ENCODE results near the gene LMF1.

Gene LMF1

DNA sequence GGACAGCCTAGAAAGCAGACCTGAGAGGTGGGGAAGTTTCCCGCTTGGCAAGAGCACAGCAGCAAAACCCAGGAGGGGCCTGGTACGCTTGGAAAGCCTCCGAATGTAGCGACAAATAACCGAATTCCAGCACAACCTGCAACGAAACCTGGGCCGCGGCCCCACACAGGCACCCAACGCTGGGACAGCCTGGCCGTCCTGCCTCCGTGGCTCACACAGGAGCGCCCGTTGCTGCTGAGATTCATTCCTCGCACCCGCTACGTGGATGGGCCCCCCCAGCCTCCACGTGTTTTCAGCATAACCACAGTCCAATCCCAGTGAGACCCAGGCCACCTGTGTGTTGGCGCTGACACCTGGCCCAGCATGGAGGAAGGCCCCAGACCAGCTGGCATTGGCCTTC is 42.9 kb downstream of the LMF1 start:
- no peak for DNase-seq (ENCODE audit: low spot score)

DNA sequence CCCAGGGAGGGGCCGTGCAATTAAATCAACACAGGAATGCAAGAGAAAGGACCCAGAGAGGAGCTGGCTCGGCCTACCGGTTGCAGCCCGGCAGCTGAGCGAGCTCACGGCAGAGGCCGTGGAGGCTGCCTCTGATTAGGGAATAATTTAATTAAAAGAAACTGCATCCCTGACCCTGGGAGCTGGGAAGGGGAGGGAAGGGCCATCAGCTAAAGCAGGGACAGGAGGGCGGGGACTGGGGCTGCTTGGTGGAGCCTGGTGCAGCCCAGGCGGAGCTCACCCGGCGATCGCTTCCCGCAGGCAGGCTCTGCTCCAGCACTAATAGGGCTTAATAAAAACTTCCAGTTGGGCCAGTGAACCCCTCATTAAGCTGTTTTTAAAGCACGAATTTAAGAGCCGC is 43.4 kb downstream of the LMF1 start:
- no peak for DNase-seq (ENCODE audit: low spot score)

DNA sequence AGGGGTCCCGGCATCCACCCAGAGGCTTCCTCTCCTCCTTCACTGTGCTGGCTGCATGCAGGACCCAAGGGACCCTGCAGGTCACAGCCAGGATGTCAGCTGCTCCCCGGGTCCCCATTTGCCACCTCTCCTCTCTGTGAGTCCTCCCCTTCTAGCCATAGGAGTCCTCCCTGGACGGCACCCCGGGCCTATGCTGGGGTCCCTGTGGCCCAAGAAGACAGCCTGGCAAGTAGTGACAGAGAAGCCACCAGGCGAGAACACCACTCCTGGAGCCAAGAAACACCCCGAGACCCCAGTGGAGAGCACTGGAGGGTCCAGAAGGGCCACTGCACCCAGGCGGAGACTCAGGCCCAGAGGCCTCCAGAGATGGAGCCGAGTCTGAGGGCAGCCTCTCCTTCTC is 44.1 kb downstream of the LMF1 start:
- DNase-seq (ENCODE audit: low spot score): no peak

DNA sequence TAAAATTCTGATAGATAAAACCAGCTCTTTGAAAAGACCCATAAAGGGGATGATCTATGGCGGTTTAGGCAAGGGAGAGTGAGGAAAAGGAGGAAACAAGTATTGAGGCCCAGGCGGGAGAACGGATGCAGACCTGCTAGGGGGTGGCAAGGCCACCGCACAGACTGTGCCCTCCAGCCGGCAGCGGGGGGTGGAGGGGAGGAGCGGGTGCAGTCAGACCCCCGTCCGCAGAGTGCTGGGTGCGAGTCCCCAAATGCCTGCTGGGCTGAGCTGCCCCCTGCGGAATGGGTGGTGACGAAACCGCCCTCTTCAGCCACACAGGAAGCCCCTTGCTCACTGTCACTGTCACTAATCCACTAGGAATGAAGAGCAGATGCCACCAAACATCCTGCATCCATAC is 46.0 kb downstream of the LMF1 start:
- DNase-seq (ENCODE audit: low spot score): no peak

DNA sequence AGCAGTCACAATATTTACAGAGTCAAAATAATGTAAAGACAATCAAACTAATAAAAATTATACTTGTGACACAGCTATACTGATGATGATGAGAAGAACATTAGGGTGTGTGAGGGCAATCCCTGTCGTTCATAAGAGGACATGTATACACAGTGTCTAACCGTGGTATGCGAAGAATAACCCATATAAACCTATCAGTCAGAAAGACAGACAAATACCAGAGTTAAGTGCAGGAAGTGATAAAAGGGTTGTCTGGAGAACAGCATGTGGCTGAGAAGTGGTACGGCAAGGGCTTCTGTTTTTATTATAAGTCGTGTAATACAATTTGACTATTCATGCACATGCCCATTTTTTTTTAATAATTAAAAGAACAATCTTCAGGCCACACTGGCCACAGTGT is 46.7 kb downstream of the LMF1 start:
- no peak for DNase-seq (ENCODE audit: low spot score)

DNA sequence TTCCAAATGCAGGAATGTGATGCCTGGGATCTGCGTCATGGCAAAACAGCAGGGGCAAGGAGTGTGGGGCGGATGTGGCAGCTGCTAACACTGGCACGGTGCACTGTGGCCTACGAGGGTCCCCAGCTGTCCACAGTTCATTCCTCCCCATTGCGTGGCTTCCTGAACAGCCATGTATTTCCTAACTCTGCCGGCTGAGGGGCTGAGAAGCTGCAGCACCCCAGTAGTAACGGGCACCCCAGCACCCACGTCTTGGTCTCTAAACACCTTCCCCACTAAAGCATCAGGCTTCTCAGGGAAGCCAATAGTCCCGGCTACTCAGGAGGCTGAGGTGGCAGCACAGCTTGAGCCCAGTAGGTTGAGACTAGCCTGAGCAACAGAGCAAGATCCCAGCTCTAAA is 47.6 kb downstream of the LMF1 start:
- no peak for DNase-seq (ENCODE audit: low spot score)

DNA sequence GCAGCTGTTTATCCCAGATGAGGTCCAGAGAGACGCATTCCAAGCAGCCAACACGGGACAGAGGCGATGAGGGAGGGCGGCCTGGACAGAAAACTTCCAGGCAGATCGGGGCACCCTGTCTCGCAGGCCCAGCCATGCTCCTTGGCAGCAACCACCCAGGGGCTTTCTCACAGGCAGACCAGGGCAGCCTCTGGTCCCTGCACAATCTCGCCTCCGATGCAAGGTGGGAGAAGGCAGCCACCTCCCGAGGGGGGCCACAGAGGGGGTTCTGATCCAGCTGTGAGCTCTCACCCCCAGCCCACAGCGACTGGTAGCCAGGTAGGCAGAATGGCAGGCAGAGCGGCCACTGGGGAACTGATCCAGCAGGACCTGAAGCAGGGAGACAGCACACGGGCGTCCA is 48.7 kb downstream of the LMF1 start:
- no peak for DNase-seq (ENCODE audit: low spot score)

DNA sequence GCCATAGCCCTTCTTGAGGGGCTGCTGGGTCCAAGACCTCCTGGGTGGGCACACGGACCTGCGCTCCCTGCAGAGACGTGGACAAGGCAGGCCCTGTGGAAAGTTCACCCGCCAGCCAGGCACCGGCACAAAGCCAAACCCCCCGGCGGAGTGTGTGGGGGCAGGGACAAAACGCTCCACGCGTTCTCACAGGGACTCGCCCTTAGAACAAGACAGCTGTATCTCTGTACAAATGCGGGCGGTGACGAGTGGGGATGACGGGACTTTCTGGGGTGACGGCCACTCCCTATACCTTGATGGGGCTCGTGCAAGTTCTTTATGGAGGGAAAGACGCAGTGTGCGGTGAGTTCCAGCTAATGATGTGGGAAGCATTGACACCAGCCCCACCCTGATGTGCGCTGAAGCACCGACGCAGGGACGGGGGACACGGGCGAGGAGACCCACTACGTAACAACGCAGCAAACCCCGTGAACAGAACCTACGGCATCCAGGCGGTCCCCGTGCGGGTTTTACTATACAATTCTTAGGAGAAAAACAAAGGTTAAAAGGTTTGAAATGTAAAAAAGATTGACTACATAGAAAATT is 49.4 kb downstream of the LMF1 start:
- no peak for DNase-seq (ENCODE audit: low spot score)

DNA sequence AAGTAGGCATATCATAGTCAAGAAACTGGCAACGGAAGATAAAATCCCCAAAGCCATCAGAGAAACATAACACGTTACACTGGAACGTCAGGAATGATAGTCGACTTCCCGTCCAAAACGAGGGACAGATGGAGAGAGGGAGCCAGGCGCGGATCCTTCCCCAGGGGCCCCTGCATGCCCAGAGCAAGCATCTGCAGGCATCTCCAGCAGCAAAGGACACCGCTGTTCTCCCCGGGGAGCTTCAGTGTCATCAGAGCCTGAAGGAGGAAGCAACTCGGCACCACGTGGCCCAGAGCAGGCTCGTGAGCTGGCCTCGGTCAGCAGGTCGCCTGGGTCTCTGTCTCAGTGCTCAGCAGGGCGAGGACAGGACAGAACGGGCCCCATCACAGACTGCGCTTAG is 50.1 kb downstream of the LMF1 start:
- no peak for DNase-seq (ENCODE audit: low spot score)

DNA sequence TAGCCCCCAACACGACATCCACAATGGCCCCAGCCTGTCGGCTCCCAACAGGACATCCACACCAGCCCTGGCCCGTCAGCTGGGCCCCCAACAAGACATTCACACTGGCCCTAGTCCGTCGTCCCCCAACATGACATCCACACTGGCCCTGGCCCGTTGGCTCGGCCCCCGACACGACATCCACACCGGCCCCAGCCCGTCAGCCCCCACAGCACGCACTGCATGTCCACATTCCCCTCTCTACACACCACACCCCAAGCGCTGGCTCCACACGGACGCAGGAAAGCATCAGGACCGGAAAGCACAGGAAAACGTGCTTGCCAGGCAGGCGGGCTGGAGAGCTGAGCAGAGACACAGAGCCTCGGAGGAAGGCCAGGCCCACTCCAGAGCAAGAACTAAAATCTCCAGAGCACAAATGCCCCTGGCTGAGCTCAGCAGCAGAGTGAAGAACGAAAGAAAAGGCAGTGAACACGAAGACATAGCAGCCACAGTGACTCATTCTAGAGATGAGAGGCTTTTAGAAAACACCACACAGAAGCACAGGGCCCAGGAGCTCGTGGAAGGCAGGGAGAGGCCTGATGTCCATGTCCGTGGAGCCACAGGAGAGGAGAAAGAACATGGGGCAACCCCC is 50.6 kb downstream of the LMF1 start:
- no peak for DNase-seq (ENCODE audit: low spot score)

DNA sequence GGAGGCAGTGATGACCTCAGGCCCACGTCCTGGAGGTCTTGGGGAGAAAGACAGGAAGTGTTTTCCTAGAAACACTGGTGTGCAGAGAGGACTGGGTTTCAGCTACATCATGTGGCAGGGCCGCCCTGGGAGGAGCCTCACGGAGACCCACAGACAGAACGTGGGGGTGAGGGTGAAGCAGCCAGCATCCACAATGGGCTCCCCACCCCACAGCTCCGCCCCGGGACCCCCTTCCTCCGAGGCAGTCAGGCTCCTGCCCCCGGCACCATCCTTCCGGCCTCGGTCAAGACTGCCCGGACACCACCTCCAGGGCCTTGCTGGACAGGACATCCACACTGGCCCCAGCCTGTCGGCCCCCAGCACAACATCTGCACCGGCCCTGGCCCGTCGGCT is 51.1 kb downstream of the LMF1 start:
- DNase-seq (ENCODE audit: low spot score): no peak

DNA sequence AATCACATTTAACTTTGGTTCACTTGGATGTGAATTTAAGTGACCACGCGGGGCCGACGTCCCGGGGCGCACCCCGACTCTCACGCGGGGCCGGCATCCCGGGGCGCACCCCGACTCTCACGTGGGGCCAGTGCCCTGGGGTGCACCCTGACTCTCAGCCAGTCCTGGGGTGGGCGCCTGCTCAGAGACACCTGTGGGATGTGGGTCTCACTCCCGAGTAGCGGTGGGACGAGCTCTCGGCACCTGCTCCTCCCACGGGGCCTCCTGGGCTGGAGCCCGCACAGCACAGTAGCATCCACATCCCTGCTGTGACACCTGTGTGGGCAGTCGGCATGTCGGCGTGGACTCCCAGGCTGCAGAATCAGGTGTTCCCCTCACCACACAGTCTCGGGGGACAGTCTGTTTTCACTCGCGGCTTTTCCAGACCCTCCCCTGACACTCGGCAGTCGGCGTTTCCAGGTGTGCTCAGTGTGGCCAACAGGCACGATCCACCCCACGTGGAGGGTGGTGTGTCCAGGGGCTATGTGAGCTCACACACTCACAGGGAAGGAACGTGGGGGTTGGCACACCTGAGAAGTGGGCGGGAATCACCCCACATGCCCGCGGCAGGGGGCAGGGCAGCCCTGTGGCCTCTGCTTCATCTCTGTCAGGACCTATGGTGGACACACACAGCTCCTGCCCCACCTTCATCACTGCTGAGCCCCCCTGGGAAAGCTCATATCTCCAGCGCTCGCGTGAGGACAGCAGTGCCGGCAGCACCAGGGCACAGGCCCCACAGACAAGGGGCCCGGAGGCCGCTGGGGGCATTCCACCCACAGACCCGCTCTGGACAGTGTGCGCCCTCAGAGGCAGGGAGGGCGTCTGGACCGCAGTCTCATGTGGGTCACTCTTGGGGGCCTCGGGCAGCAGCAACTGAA is 51.8 kb downstream of the LMF1 start:
- no peak for DNase-seq (ENCODE audit: low spot score)

DNA sequence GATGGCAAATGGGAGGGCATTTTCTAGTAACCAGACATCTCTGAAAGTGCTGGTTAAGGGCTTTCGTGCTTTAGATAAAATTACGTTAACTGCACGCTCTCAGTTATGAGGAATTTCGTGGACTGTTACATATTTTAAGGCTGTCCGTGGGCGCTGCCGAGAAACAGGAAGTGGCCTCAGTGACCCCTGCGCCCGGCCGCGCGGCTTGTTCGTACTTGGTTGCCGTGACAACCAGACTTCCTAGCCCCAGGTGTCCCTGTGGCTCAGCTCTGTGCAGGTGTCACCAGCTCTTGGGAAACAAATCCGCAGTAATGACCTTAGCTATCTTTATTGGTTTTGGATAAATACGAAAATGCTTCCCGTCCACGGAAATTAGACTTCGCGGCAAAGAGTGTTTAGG is 52.7 kb downstream of the LMF1 start:
- DNase-seq (ENCODE audit: low spot score): no peak

DNA sequence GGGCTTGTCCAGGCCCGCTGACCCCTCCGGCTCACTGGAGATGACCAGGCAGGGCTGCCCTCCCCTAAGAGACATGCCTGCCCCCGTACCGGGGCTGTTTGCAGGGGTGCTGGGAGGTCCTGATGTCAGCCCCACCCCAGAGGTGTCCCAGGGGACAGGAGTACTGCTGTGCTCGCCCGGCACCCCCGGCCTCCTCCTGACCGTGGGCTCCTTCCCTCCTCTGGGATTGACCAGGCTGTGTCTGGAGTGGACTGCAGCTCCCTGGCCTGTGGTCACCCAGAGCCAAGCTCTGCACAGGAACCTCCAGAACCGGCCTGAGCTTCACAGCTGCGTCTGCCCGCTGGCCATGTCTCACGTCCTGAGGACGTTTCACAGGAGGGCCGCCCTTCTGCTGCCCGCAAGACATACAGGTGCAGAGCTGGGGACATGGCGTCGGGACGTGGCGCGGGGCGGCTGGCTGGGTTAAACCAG is 53.2 kb downstream of the LMF1 start:
- DNase-seq (ENCODE audit: low spot score): no peak

DNA sequence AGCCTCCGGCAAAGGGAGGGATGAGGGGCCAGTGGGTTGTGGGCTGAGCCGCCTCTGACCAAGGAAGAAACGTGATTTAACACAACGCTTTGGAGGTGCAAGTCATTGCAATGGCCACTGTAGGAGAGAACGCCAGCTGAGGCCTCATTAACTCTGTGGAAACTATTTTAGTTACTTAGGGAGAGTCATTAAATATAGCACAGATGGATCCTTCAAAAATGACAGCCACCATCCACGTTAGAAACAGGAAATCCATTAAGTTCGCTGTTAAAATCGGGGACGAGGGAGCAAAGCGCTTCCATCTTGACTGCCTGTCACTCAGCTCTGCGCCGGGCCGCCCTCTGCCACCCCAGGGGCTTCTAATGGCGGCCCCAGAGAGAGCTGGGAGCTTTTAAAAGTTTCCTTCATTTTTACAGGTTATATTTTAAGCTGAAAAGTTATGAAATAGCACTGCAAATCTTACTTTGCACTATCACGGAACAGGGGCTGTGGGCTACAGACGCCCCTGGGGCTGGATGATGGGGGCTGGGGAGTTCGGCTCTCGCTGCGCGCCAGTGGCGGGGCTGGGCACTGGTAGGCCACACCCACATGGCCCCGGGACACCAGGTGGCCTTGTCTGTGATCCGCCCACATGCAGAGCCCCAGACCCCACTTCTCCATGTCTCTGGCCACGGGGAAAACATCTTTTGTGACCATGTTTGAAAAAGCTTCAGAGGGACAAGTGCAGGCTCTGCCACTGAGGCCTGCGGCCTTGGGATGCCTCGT is 54.6 kb downstream of the LMF1 start:
- no peak for DNase-seq (ENCODE audit: low spot score)

DNA sequence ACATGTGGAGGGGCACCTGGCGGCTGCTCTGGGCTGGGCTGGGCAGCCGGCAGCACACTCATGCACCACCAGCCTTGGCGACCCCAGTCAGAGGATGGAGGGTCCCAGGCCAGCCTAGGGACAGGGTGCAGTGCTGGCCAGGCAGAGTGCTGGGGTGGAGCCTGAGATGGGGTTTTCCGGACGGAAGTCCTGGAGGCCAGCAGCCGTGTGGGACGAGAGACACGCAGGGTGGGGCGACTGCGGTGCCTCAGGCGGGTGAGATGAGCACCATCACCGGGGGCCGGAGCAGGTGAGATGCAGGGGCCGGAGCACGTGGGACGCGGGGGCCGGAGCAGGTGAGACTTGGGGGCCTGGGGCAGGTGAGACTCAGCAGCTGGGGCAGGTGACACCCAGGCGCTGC is 55.2 kb downstream of the LMF1 start:
- DNase-seq (ENCODE audit: low spot score): no peak

DNA sequence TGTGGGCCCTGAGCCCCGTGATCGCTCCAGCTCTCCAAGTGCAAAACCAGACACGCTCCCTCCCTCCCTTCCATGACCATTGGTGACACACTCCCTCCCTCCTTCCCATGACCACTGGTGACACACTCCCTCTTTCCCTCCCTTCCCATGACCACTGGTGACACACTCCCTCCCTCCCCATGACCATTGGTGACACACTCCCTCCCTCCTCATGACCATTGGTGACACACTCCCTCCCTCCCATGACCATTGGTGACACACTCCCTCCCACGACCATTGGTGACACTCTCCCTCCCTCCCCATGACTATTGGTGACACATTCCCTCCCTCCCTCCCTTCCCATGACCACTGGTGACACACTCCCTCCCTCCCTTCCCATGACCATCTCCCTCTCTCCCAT is 56.3 kb downstream of the LMF1 start:
- no peak for DNase-seq (ENCODE audit: low spot score)

DNA sequence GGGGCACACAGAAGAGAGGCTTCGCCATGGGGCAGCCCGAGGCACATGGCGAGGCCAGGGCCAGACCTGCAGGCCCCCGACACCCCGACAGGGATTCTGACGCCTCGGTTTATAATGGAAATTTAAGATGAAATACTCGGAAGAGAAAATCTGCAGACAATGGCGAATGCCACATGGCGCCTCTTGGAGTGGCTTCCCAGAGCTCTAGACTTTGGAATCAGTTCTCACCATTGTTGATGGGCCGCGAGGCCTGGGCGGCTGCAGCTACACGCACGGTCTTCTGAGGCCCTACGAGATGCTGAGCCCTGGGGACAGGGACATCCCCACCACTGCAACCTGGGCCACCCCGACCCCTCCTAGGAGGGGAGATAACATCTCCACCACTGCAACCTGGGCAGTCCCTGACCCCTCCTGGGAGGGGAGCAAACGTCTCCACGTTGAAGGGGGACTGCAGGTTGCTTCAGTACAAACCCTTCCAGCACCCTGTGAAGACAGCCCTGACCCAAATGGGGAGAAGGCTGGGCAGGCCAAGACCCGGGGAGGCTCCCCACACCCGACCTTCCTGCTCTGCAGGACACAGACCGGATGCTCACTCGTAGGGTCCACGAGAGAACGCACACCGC is 56.9 kb downstream of the LMF1 start:
- no peak for DNase-seq (ENCODE audit: low spot score)

DNA sequence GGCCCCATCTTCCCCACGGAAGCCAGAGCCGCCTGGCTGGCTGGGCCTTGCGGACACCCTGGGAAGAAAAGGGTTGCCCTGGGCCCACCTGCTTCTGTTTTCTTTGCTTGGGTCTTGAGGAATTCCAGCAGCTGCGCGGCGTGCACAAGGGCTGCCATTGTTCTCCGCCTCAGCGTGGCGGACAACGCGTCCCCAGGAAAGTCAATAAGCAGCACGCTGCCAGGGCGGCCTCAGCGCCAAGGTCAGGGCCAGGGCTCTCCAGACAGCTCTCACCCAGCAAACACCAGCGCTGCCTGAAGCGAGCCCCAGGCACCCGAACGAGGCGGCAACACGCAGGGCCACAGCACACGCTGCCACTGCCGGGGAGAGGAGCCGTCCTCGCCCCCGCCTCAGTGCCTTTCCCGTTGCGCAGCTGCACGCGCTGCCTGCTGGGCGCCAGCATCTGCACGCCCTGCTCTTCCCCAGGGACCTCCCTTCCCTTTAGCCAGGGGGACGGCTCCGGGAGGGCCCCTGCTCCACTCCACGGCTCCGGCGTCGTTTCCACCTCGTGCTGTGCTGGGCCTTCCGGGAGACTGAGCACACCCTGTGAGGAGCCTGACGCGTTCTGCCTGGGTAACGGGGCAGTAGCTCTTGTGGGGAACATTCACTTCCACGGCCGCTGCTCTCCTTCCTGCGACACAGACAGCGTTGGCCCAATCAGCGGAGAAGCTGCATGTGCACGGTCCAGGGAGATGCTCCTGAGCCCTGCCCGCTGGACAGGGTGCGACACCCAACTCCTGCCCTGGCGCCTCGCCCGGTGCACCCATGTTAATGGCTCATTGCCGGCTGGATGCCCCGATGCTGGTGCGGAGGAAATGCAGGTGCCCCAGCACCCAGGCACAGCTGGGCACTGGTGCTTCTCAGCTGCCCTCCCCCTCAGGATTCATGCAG is 57.8 kb downstream of the LMF1 start:
- DNase-seq (ENCODE audit: low spot score): no peak

DNA sequence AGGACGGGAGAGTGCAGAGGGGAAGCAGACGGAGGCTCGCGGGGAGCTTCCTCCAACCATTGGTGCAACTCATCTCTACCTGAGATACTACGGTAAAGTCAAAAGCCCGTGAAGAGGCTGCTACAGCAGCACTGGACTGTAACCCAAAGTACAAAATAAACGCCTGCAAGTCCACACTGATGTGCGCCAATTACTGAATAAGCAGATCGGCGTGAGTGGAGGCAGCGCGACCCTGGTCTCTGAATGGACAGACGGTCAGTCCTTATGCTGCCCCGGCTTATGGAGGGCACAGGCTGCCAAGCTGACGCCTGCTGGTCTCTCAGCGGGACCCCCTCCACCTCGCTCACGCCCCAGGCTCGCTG is 58.5 kb downstream of the LMF1 start:
- no peak for DNase-seq (ENCODE audit: low spot score)

All from CD4-positive, alpha-beta T cell treated with Interleukin-2 at 100 ng/mL for 4 hours (primary cell).